Body of pancreas (tissue), 4 donors: ENCODE measurements around the gene ABCB8. TPM values are rescaled to one million over a fixed set of nuclear protein-coding genes. Genes with fewer than 3 reads are reported as not detected.

Source experiments
- ATAC-seq: fragments of 150-250 bp; one replicate; pipeline ENCODE4 v1.9.1; 2016
- DNase-seq, 4 donors: peaks; one replicate each; pipeline ENCODE4 v3.0.0-alpha.2; 2019
- H3K27ac ChIP-seq, 4 donors: fragments of 200-600 bp; sonication (generic); 1 replicate in 3 of 4; 2 replicates in 1 of 4; pipeline versions ENCODE4 v1.5.1 to v1.6.1; 2016 to 2019; ENCODE audit warnings: mild to moderate bottlenecking in 1 of 4, mixed read lengths in 1 of 4, moderate library complexity in 1 of 4
- H3K27me3 ChIP-seq, 2 donors: fragments of 200-600 bp; sonication (generic); one replicate each; pipeline ENCODE4 v1.6.0; 2016; ENCODE audit warnings: mild to moderate bottlenecking in 1 of 2
- H3K36me3 ChIP-seq, 2 donors: fragments of 200-600 bp; sonication (generic); replicated peaks in 1 of 2; 2 replicates each; pipeline ENCODE4 v1.5.1; 2016; ENCODE audit warnings: low read depth in 2 of 2; ENCODE audit not compliant: insufficient read depth in 1 of 2
- H3K4me1 ChIP-seq: fragments of 200-600 bp; sonication (generic); one replicate; pipeline ENCODE4 v1.6.0; 2016
- H3K4me3 ChIP-seq, 2 donors: fragments of 200-600 bp; sonication (generic); 1 replicate in 1 of 2; 2 replicates in 1 of 2; pipeline ENCODE4 v1.5.1; 2016 to 2019
- H3K9me3 ChIP-seq, 3 donors: fragments of 200-600 bp; sonication (generic); 1 replicate in 2 of 3; 2 replicates in 1 of 3; pipeline ENCODE4 v1.5.1; 2016
- POLR2A ChIP-seq, 3 donors: fragments of 450-650 bp; IDR thresholded peaks; one replicate each; pipeline ENCODE4 v1.6.1; 2016; ENCODE audit warnings: antibody characterized with exemption in 3 of 3, mild to moderate bottlenecking in 2 of 3
- WGBS, 2 donors: methylation state at CpG; one replicate each; pipeline ENCODE4 v1.1.5; 2017; 5-methylcytosine and 5-hydroxymethylcytosine counted together
- intact Hi-C: fragments of 100-400 bp; cut with DNase I; formaldehyde crosslinking; loops from one replicate; pipeline ENCODE4 v1.15.1; 2023
- total RNA-seq, 2 donors: library from RNA; depleted of rRNA; stranded (reverse); fragments of >200 nt; gene quantifications; one replicate each; pipeline ENCODE4 v1.1.0, GENCODE V29; 2016
- TF ChIP-seq, protein P1 (sequence below), 7 experiments: fragments of 450-650 bp in 4 of 7; fragments of 200-600 bp in 3 of 7; sonication (generic) in 3 of 7; IDR thresholded peaks; one replicate each; pipeline ENCODE4 v1.5.1; 2016 to 2019; ENCODE audit warnings: antibody characterized with exemption in 7 of 7

Gene ABCB8
- total RNA-seq, 2 donors from 2014 or later, result 8.8 to 39.6 TPM

DNA sequence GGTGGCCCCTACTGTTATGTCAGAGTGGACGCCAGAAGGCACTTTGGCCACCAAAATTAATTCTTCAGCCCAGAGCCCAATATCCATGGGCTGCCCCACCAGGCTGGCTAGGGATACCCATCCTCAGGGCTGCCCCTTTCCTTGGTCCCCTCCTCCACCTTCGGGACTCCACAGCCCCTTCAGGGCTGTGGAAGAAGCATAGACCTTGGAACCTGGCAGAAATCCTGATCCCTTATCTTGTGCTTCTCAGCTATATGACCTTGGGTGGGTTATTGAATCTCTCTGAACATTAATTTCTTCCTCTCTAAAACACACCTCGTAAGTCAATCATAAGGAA is 55.5 kb downstream of the ABCB8 start:
- DNase-seq (no peak), ATAC-seq (no peak)
- 4 to 10% methylated on average over 2 to 3 of the region's 3 CpGs for WGBS, 2 donors
- no peaks in the 10 kb centered on the region for H3K9me3 ChIP-seq
- intact Hi-C loops, result no loop called here
- peak overlapping the region in 3 of 4 donors; percentile 89 to 92 (median 90) for H3K27ac ChIP-seq
- TF ChIP-seq POLR2A (IDR thresholded peaks at IDR 0.05), result no peak
- TF ChIP-seq, protein P1, sequence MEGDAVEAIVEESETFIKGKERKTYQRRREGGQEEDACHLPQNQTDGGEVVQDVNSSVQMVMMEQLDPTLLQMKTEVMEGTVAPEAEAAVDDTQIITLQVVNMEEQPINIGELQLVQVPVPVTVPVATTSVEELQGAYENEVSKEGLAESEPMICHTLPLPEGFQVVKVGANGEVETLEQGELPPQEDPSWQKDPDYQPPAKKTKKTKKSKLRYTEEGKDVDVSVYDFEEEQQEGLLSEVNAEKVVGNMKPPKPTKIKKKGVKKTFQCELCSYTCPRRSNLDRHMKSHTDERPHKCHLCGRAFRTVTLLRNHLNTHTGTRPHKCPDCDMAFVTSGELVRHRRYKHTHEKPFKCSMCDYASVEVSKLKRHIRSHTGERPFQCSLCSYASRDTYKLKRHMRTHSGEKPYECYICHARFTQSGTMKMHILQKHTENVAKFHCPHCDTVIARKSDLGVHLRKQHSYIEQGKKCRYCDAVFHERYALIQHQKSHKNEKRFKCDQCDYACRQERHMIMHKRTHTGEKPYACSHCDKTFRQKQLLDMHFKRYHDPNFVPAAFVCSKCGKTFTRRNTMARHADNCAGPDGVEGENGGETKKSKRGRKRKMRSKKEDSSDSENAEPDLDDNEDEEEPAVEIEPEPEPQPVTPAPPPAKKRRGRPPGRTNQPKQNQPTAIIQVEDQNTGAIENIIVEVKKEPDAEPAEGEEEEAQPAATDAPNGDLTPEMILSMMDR (IDR thresholded peaks at IDR 0.05), result no peak
- no peaks in the 10 kb centered on the region for H3K36me3 ChIP-seq
- H3K4me3 ChIP-seq, result peak overlapping the region; percentile 82 to 87
- no peaks in the 10 kb centered on the region for H3K27me3 ChIP-seq
- H3K4me1 ChIP-seq, result peaks cover 73% of the 10 kb centered on the region

DNA sequence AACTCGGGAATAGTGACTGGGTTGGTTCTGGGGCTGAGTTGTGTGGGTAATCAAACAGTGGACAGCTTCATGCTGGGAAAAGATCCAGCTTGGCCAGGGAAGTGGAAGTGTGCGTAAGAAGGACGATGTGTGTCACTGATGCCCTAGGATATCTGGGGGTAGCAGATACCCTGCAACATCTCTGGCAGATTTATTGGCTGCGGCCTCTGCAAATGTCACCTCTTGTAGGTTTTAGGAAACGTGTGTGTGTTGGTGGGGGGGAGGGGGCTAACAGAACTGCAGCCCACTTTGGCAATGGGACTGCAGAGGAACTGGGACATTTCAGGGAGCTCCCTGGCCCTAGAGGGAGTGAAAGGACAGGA is 57.1 kb downstream of the ABCB8 start:
- 24 to 31% methylated on average over 5 of the region's 5 CpGs for WGBS, 2 donors
- Histone ChIP-seq H3K4me3 (no peak overlapping the region), H3K27me3 (no peaks in the 10 kb centered on the region), H3K27ac (peak overlapping the region; percentile 80 to 92 (median 85)), H3K36me3 (no peaks in the 10 kb centered on the region), H3K9me3 (no peaks in the 10 kb centered on the region), H3K4me1 (peaks cover 75% of the 10 kb centered on the region)
- ATAC-seq, result no peak
- TF ChIP-seq, protein P1 (IDR thresholded peaks at IDR 0.05), result no peak
- TF ChIP-seq POLR2A (IDR thresholded peaks at IDR 0.05), result no peak
- intact Hi-C loops, result no loop called here
- DNase-seq, result peak in 3 of 4 donors; percentile 48 to 66 (median 62)

DNA sequence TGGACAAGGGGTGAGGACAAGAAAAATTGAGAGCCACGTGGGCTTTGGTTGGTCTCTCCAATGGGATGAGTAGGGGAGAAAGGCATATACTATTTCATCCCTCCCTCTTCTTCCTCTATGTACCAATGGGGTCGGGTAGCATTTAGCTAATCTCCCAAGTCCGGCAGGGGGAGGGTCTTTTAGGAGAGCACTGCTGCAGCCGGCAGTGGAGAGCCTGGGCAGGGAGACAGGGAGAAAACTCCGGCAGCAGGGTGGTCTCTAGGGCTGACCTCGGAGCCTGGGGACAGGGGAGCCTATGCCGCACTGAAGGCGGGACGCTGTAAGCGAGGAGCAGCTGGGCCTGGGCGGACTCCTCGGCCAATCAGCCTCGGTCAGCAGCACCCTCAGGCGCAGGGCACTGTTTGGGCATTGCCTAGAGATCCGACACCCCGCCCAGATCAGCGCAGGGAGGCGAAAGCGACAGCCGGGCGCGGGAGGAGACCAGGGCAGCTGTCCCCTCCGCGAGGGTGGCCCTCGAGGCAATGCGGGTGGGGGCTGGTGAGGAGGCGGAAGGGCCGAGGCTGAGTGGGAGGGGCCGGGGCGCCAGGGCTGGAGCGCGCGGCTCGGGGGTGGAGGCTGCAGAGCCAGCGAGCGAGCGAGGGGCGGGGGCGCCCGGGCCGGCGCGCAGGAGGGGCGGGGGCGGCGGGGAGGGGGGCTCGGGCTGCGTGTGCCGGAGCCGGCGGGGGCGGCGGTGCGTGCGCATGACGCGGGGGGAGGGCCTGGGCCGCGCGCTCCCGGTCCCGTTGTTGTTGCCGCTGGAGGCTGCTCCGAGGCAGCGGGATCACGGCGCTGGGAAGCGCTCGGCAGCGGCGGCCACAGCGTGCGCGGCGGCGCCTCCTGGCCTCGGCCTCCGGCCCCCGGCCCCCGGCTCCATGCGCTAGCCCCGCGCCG is 57.7 kb downstream of the ABCB8 start, which contains the start of gene AGAP3:
AGAP3 (plus strand) TSS at position 785 of the 930 bp plus-strand sequence. CDS start 267 bp downstream, outside the sequence.
- peak; percentile 67 to 86 (median 83) for TF ChIP-seq POLR2A (IDR thresholded peaks at IDR 0.05)
- TF ChIP-seq, protein P1 (IDR thresholded peaks at IDR 0.05), result no peak
- peaks cover 79% of the 10 kb centered on the region for H3K4me1 ChIP-seq
- H3K27me3 ChIP-seq, result no peaks in the 10 kb centered on the region
- peak within 1 kb of the TSS; percentile 87 to 92 (median 88) for H3K27ac ChIP-seq
- 1% methylated on average over 5 to 45 of the region's 84 CpGs for WGBS, 2 donors
- H3K9me3 ChIP-seq, result no peaks in the 10 kb centered on the region
- H3K4me3 ChIP-seq, result peak within 1 kb of the TSS; percentile 83 to 84
- no peaks in the 10 kb centered on the region for H3K36me3 ChIP-seq
- intact Hi-C loops, result no loop called here
- DNase-seq, result peak; percentile 90 to 94 (median 92)
- peak; percentile 71 for ATAC-seq

DNA sequence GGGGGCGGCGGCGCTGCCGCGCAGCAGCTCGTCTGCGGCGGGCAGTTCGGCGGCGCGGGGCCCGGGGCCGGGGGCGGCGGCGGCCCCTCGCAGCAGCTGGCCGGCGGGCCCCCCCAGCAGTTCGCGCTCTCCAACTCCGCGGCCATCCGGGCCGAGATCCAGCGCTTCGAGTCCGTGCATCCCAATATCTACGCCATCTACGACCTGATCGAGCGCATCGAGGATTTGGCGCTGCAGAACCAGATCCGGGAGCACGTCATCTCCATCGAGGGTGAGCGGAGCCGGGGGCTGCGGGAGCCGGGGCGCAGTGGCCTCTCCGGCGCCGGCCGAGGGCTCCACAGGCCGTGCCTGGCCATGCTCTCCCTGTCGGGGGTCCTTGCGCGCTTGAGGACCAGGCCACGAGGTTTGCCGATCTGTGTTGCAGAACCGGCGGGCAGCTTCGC is 58.6 kb downstream of the ABCB8 start:
- WGBS, 2 donors, result 0 to 1% methylated on average over 5 to 52 of the region's 56 CpGs
- intact Hi-C loops, result no loop called here
- no peaks in the 10 kb centered on the region for H3K27me3 ChIP-seq
- H3K9me3 ChIP-seq, result no peaks in the 10 kb centered on the region
- H3K4me3 ChIP-seq, result peak overlapping the region; percentile 83 to 84
- peak overlapping the region; percentile 84 to 89 (median 88) for H3K27ac ChIP-seq
- H3K4me1 ChIP-seq, result peaks cover 79% of the 10 kb centered on the region
- no peaks in the 10 kb centered on the region for H3K36me3 ChIP-seq
- TF ChIP-seq, protein P1 (IDR thresholded peaks at IDR 0.05), result no peak
- no peak for TF ChIP-seq POLR2A (IDR thresholded peaks at IDR 0.05)
- ATAC-seq (peak; percentile 3), DNase-seq (peak in 2 of 4 donors; percentile 49 to 55)
